Nasal cavity respiratory epithelium epithelial cell of viscerocranial mucosa (primary cell): ENCODE data around the gene CAPSL. TPM values are rescaled to one million over a fixed set of nuclear protein-coding genes. Genes with fewer than 3 reads are reported as not detected.

Experiments
- total RNA-seq: library from RNA; depleted of rRNA; stranded (reverse); fragments of >200 nt; gene quantifications from 2 replicates; pipeline ENCODE4 v1.2.3, GENCODE V29; 2014

The CAPSL gene
- not detected in 2 replicates for total RNA-seq

DNA sequence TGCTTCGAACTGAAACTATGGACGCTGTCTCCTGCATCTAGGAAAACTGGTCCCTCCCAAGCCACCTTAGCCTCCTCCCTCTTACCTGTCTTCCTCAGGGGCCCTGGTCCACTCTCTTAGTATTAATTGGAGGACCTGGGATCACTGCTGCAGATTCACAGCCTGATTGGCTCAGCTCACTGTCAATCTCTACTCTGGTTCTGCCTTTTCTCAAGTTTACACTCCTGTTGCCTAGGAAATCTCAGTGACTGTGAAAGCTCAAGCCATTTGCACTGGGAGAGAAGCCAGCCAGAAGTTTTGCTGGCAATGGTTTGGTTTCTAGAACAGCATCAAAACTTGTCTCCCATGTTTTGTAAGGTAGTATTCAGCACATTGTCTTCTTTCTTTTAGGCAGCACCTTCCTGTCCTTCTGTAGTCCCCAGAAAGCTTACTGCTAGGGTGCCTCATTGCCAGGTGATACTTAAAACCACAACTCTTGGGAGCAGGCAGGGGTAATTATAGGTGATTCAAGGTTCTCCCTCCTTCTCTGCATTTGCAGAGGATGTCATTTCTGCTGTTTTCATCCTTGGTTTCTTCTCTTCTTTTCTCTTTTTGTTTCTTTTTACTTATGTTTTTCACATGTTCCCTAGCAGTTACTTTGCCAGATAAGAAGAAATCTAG, at the start of gene CAPSL:
TSS of gene CAPSL (minus strand) at position 55 of the 660 bp plus-strand sequence. CDS start 17,502 bp downstream, outside the sequence.

DNA sequence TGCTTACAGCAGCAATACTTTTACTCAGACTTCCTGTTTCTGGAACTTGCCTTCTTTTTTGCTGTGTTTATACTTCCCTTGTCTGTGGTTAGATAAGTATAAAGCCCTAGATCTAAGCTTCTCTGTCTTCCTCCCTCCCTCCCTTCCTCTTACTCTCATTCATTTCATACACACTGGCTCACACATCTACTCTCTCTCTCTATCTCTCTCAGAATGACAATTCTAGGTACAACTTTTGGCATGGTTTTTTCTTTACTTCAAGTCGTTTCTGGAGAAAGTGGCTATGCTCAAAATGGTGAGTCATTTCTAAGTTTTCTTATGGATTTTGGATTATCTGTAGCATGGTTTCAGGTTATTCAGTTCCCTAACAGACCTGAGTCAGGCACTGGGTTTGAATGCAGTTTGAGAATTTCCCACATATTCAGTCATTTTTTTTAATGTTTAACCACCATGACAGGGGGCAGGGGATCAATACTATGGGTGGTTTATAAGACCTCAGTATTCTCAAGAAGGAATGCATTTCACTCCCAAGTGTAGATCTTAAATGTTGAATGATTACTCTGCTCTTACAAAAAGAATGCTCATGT, 81.6 kb downstream of the CAPSL start, which contains the start of gene IL7R:
TSS of gene IL7R (plus strand) at position 127 of the 587 bp plus-strand sequence. CDS start at position 214, 87 bp downstream.

Other genes starting within 250 kb of the CAPSL start
- gene IL7R, start 81.7 kb downstream of the CAPSL start, total RNA-seq = under 0.01 and 0.50 TPM in 2 replicates
- gene UGT3A1, start 52.8 kb upstream of the CAPSL start, total RNA-seq = not detected in 2 replicates
- not detected in 2 replicates for gene UGT3A2, start 128.3 kb upstream of the CAPSL start, total RNA-seq
- 15.7 and 33.1 TPM in 2 replicates for gene LMBRD2, start 213.3 kb upstream of the CAPSL start, total RNA-seq
- 13.0 and 20.1 TPM in 2 replicates for gene SKP2, start 213.5 kb upstream of the CAPSL start, total RNA-seq